ENCODE results near the gene CPA4. TPM values are rescaled to one million over a fixed set of nuclear protein-coding genes. Genes with fewer than 3 reads are reported as not detected.

The CPA4 gene
- total and polyA plus RNA-seq, 8 donors, result 0.12 to 0.90 TPM; not detected in 6

- Histone ChIP-seq H3K27me3 (no peaks in the 10 kb centered on the region), H3K9me3 (no peaks in the 10 kb centered on the region), H3K4me3 (no peak overlapping the region), H3K36me3 (no peaks in the 10 kb centered on the region), H3K27ac (no peak overlapping the region), H3K4me1 (no peaks in the 10 kb centered on the region)
- intact Hi-C loops (cut with DNase I; ENCODE audit: low total_unique reads), result no loop called here
- WGBS, 5 donors, result 85 to 95% (median 92%) methylated on average over 4 of the region's 4 CpGs
- TF ChIP-seq EP300 (IDR thresholded peaks at IDR 0.05) (no peak), POLR2AphosphoS5 (IDR thresholded peaks at IDR 0.05) (no peak), POLR2A (IDR thresholded peaks at IDR 0.05) (no peak), CTCF (IDR thresholded peaks at IDR 0.05) (no peak)
- DNase-seq, result no peak
These were observed 4.8 kb upstream of the CPA4 start for GRCh38 chr7:130288168-130288567.

- Histone ChIP-seq H3K27ac (no peak overlapping the region), H3K36me3 (no peaks in the 10 kb centered on the region), H3K4me1 (no peaks in the 10 kb centered on the region), H3K27me3 (no peaks in the 10 kb centered on the region), H3K4me3 (no peak overlapping the region), H3K9me3 (no peaks in the 10 kb centered on the region)
- no peak for DNase-seq
- WGBS, 5 donors, result 76 to 85% (median 81%) methylated on average over 5 of the region's 5 CpGs
- intact Hi-C loops (cut with DNase I; ENCODE audit: low total_unique reads), result no loop called here
- TF ChIP-seq POLR2AphosphoS5 (IDR thresholded peaks at IDR 0.05) (no peak), EP300 (IDR thresholded peaks at IDR 0.05) (no peak), POLR2A (IDR thresholded peaks at IDR 0.05) (no peak), CTCF (IDR thresholded peaks at IDR 0.05) (no peak)
These were observed 4.1 kb upstream of the CPA4 start for GRCh38 chr7:130288829-130289228.

DNA sequence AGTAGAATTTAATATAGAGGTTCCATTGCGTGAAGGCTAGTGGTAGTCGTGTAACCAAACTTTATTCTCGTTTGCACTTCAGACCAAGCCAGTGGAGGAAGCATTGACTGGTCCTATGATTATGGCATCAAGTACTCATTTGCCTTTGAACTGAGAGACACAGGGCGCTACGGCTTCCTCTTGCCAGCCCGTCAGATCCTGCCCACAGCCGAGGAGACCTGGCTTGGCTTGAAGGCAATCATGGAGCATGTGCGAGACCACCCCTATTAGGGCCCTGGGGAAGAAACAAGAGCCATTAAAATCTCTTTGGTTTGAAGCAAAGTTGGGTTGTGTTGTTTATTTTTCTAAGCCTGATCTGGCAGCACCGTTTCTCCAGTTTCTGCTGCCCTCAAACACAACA is 3.5 kb upstream of the CPA4 start:
- Histone ChIP-seq H3K9me3 (no peaks in the 10 kb centered on the region), H3K36me3 (no peaks in the 10 kb centered on the region), H3K4me1 (no peaks in the 10 kb centered on the region), H3K27me3 (no peaks in the 10 kb centered on the region), H3K4me3 (no peak overlapping the region), H3K27ac (no peak overlapping the region)
- 86 to 92% (median 90%) methylated on average over 9 of the region's 9 CpGs for WGBS, 5 donors
- no peak for DNase-seq
- intact Hi-C loops (cut with DNase I; ENCODE audit: low total_unique reads), result no loop called here
- TF ChIP-seq POLR2A (IDR thresholded peaks at IDR 0.05) (no peak), POLR2AphosphoS5 (IDR thresholded peaks at IDR 0.05) (no peak), CTCF (IDR thresholded peaks at IDR 0.05) (no peak), EP300 (IDR thresholded peaks at IDR 0.05) (no peak)

DNA sequence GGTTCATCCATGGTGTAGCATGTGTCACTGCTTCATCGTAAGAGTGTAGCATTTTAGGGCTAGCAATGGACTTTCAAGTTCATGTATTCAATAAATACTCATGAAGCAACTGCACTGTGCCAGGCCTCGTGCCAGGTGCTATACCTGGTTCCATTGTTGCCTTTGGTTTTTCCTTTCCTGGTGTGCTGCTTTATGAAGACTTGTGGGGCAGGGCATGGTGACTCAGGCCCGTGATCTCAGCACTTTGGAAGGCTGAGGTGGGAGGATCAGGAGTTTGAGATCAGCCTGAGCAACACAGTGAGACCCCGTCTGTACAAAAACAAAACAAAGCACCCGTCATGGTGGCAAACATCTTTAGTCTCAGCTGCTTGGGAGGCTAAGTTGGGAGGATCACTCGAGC is 2.2 kb upstream of the CPA4 start:
- H3K36me3 ChIP-seq, result no peaks in the 10 kb centered on the region
- DNase-seq, result no peak
- 85 to 91% (median 89%) methylated on average over 5 to 6 of the region's 6 CpGs for WGBS, 5 donors
- intact Hi-C loops (cut with DNase I; ENCODE audit: low total_unique reads), result no loop called here
- H3K27ac ChIP-seq, result no peak overlapping the region
- H3K9me3 ChIP-seq, result no peaks in the 10 kb centered on the region
- no peaks in the 10 kb centered on the region for H3K27me3 ChIP-seq
- H3K4me3 ChIP-seq, result no peak overlapping the region
- TF ChIP-seq POLR2A (IDR thresholded peaks at IDR 0.05) (no peak), CTCF (IDR thresholded peaks at IDR 0.05) (no peak), EP300 (IDR thresholded peaks at IDR 0.05) (no peak), POLR2AphosphoS5 (IDR thresholded peaks at IDR 0.05) (no peak)
- H3K4me1 ChIP-seq, result no peaks in the 10 kb centered on the region
